Mammary epithelial cell (primary cell): ENCODE data around the gene L3MBTL4.

Experiments
- EZH2 ChIP-seq: IDR thresholded peaks from 2 replicates; pipeline ENCODE4 v1.6.1; 2012; ENCODE audit warnings: low read length, inconsistent platforms, borderline replicate concordance
- TF ChIP-seq, protein P1 (sequence below), 2 donors: IDR thresholded peaks in 1 of 2; conservative IDR thresholded peaks in 1 of 2; 2 replicates each; pipeline ENCODE4 v1.5.1; 2011 to 2012; ENCODE audit warnings: inconsistent platforms in 2 of 2, low read length in 2 of 2, mild to moderate bottlenecking in 2 of 2, control low read depth in 1 of 2, low read depth in 1 of 2; ENCODE audit not compliant: insufficient read depth in 1 of 2; ENCODE audit errors: extremely low read depth in 1 of 2

- TF ChIP-seq, protein P1, sequence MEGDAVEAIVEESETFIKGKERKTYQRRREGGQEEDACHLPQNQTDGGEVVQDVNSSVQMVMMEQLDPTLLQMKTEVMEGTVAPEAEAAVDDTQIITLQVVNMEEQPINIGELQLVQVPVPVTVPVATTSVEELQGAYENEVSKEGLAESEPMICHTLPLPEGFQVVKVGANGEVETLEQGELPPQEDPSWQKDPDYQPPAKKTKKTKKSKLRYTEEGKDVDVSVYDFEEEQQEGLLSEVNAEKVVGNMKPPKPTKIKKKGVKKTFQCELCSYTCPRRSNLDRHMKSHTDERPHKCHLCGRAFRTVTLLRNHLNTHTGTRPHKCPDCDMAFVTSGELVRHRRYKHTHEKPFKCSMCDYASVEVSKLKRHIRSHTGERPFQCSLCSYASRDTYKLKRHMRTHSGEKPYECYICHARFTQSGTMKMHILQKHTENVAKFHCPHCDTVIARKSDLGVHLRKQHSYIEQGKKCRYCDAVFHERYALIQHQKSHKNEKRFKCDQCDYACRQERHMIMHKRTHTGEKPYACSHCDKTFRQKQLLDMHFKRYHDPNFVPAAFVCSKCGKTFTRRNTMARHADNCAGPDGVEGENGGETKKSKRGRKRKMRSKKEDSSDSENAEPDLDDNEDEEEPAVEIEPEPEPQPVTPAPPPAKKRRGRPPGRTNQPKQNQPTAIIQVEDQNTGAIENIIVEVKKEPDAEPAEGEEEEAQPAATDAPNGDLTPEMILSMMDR (conservative IDR thresholded peaks at IDR 0.05 in 1 of 2, IDR thresholded peaks at IDR 0.05 in 1 of 2; ENCODE audit: extremely low read depth in 1 of 2, insufficient read depth in 1 of 2, low read depth in 1 of 2, low read length in 2 of 2): no peak
- TF ChIP-seq EZH2: no peak
These were observed 178.5 kb downstream of the L3MBTL4 start for GRCh38 chr18:6236258-6236657.
